ENCODE data around the gene GPS1. TPM values are rescaled to one million over a fixed set of nuclear protein-coding genes. Genes with fewer than 3 reads are reported as not detected.

GPS1 gene
- total RNA-seq, 1 donor from 2014 or later, result 115 TPM

GRCh38 chr17:82008941-82009405 lies 42.7 kb upstream of the GPS1 start:
- H3K27me3 Mint-ChIP-seq (ENCODE audit: unreplicated experiment), result peaks cover 5% of the 10 kb centered on the region
- no peak overlapping the region for H3K27ac Mint-ChIP-seq (ENCODE audit: unreplicated experiment)
- TF ChIP-seq, protein P1, sequence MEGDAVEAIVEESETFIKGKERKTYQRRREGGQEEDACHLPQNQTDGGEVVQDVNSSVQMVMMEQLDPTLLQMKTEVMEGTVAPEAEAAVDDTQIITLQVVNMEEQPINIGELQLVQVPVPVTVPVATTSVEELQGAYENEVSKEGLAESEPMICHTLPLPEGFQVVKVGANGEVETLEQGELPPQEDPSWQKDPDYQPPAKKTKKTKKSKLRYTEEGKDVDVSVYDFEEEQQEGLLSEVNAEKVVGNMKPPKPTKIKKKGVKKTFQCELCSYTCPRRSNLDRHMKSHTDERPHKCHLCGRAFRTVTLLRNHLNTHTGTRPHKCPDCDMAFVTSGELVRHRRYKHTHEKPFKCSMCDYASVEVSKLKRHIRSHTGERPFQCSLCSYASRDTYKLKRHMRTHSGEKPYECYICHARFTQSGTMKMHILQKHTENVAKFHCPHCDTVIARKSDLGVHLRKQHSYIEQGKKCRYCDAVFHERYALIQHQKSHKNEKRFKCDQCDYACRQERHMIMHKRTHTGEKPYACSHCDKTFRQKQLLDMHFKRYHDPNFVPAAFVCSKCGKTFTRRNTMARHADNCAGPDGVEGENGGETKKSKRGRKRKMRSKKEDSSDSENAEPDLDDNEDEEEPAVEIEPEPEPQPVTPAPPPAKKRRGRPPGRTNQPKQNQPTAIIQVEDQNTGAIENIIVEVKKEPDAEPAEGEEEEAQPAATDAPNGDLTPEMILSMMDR (IDR thresholded peaks at IDR 0.05; ENCODE audit: partially characterized antibody, unreplicated experiment), result no peak
- no peaks in the 10 kb centered on the region for H3K36me3 Mint-ChIP-seq (ENCODE audit: unreplicated experiment)
- peaks cover 5% of the 10 kb centered on the region for H3K9me3 Mint-ChIP-seq (ENCODE audit: unreplicated experiment)
- H3K4me3 Mint-ChIP-seq (ENCODE audit: unreplicated experiment), result no peak overlapping the region
- peaks cover 10% of the 10 kb centered on the region for H3K4me1 Mint-ChIP-seq (ENCODE audit: low read depth, unreplicated experiment)
- DNase-seq, result no peak

DNA sequence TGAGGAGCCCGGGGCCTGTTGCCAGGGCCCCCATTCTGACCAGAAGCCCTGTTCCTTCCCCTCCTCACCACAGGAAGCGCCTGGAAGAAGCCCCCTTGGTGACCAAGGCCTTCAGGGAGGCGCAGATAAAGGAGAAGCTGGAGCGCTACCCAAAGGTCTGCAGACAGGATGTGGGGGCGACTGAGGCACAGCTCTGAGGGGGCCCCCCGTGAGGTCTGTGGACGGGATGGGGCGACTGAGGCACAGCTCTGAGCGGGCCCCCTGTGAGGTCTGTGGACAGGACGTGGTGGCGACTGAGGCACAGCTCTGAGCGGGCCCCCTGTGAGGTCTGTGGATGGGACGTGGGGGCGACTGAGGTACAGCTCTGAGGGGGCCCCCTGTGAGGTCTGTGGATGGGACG lies 42.3 kb upstream of the GPS1 start:
- no peak for DNase-seq
- H3K4me1 Mint-ChIP-seq (ENCODE audit: low read depth, unreplicated experiment), result peaks cover 10% of the 10 kb centered on the region
- TF ChIP-seq, protein P1 (IDR thresholded peaks at IDR 0.05; ENCODE audit: partially characterized antibody, unreplicated experiment), result no peak

GRCh38 chr17:82010575-82011525 lies 40.8 kb upstream of the GPS1 start:
- no peaks in the 10 kb centered on the region for H3K36me3 Mint-ChIP-seq (ENCODE audit: unreplicated experiment)
- TF ChIP-seq, protein P1 (IDR thresholded peaks at IDR 0.05; ENCODE audit: partially characterized antibody, unreplicated experiment), result no peak
- no peak overlapping the region for H3K4me3 Mint-ChIP-seq (ENCODE audit: unreplicated experiment)
- H3K27me3 Mint-ChIP-seq (ENCODE audit: unreplicated experiment), result peaks cover 5% of the 10 kb centered on the region
- H3K9me3 Mint-ChIP-seq (ENCODE audit: unreplicated experiment), result peaks cover 5% of the 10 kb centered on the region
- DNase-seq, result no peak
- no peak overlapping the region for H3K27ac Mint-ChIP-seq (ENCODE audit: unreplicated experiment)
- H3K4me1 Mint-ChIP-seq (ENCODE audit: low read depth, unreplicated experiment), result peaks cover 8% of the 10 kb centered on the region

More for the DNA sequence above, 42.3 kb upstream of the GPS1 start:
- Mint-ChIP-seq H3K27ac (ENCODE audit: unreplicated experiment) (no peak overlapping the region), H3K36me3 (ENCODE audit: unreplicated experiment) (no peaks in the 10 kb centered on the region), H3K27me3 (ENCODE audit: unreplicated experiment) (peaks cover 5% of the 10 kb centered on the region), H3K9me3 (ENCODE audit: unreplicated experiment) (peaks cover 5% of the 10 kb centered on the region), H3K4me3 (ENCODE audit: unreplicated experiment) (no peak overlapping the region)

DNA sequence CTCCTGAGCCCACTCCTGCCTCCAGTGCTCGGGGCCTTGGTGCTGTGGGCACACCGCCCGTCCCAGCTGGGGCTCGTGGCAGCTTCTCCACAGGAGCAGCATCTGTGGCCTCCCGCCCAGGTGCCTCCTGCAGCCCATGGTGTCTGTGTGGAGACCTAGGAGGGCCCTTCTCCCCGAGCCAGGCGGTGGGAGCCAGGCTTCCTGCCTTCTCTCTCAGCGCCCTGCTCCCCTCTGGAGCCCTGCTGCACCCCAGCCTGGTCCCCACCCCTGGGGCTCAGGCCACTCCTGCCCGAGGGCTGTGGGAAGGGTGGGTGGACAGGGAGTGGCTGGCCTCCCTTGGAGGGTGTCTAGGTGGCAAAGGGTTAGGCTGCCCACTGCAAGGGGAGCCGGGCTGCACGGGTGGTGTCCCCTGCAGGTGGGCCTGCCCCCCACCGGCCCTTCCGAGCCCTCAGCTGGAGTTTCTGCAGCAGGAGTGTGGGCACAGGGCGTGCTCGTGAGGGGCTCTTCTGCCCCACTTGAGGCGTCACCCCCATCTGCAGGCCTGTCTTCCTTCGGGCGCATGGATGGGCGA lies 40.0 kb upstream of the GPS1 start:
- TF ChIP-seq, protein P1 (IDR thresholded peaks at IDR 0.05; ENCODE audit: partially characterized antibody, unreplicated experiment), result no peak
- no peaks in the 10 kb centered on the region for H3K36me3 Mint-ChIP-seq (ENCODE audit: unreplicated experiment)

DNA sequence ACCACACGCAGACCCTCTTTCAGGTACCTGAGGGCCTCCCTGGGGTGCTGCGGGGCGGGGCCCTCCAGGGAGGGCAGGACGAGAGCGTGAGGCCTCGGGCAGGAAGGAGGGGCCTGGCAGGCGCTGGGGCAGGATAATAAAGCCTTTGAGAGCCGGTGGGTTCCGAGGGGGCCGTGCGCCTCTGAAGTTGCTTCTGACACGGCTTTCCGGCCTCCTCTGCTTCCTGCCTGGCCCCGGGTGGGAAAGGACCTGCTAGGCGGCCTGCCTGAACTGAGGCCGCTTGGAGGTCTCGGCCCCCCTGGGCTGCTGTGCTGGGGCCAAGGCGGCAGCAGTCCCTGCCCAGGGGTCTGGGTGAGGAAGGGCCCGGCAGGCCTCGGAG lies 39.4 kb upstream of the GPS1 start:
- TF ChIP-seq, protein P1 (IDR thresholded peaks at IDR 0.05; ENCODE audit: partially characterized antibody, unreplicated experiment), result no peak
- Mint-ChIP-seq H3K4me1 (ENCODE audit: low read depth, unreplicated experiment) (no peaks in the 10 kb centered on the region), H3K9me3 (ENCODE audit: unreplicated experiment) (no peaks in the 10 kb centered on the region), H3K4me3 (ENCODE audit: unreplicated experiment) (no peak overlapping the region), H3K27ac (ENCODE audit: unreplicated experiment) (no peak overlapping the region), H3K36me3 (ENCODE audit: unreplicated experiment) (no peaks in the 10 kb centered on the region), H3K27me3 (ENCODE audit: unreplicated experiment) (no peaks in the 10 kb centered on the region)
- no peak for DNase-seq

More for the DNA sequence above, 40.0 kb upstream of the GPS1 start:
- DNase-seq, result no peak
- Mint-ChIP-seq H3K27ac (ENCODE audit: unreplicated experiment) (no peak overlapping the region), H3K4me1 (ENCODE audit: low read depth, unreplicated experiment) (no peaks in the 10 kb centered on the region), H3K27me3 (ENCODE audit: unreplicated experiment) (no peaks in the 10 kb centered on the region), H3K4me3 (ENCODE audit: unreplicated experiment) (no peak overlapping the region), H3K9me3 (ENCODE audit: unreplicated experiment) (no peaks in the 10 kb centered on the region)

All from glutamatergic neuron (in vitro differentiated cells).